ENCODE data around the gene DHRS2. TPM values are rescaled to one million over a fixed set of nuclear protein-coding genes. Genes with fewer than 3 reads are reported as not detected.
A peak's percentile ranks its signal among the peaks of the same experiment; 100 is the strongest.
"Not testable (repeated sequence)": the region's sequence is repeated elsewhere in the genome, so short reads cannot be mapped to it uniquely, and the experiment has no call there.

DHRS2 gene, protein sequence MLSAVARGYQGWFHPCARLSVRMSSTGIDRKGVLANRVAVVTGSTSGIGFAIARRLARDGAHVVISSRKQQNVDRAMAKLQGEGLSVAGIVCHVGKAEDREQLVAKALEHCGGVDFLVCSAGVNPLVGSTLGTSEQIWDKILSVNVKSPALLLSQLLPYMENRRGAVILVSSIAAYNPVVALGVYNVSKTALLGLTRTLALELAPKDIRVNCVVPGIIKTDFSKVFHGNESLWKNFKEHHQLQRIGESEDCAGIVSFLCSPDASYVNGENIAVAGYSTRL
- not detected in 2 replicates for total RNA-seq
- long read RNA-seq, partial matches to known transcripts = 0 of 1 reads
- long read RNA-seq, other reads (novel, unspliced or antisense) = 0 of 1 reads

GRCh38 chr14:23636317-23637211 is at the start of gene DHRS2:
TSS of gene DHRS2 (plus strand) at chr14:23636364. CDS start at chr14:23638865, 2,501 bp downstream.
- DNase-seq (ENCODE audit: extremely low spot score, unreplicated experiment) = no peak
- no peaks in the 10 kb centered on the region for H3K36me3 Mint-ChIP-seq (ENCODE audit: unreplicated experiment)

DNA sequence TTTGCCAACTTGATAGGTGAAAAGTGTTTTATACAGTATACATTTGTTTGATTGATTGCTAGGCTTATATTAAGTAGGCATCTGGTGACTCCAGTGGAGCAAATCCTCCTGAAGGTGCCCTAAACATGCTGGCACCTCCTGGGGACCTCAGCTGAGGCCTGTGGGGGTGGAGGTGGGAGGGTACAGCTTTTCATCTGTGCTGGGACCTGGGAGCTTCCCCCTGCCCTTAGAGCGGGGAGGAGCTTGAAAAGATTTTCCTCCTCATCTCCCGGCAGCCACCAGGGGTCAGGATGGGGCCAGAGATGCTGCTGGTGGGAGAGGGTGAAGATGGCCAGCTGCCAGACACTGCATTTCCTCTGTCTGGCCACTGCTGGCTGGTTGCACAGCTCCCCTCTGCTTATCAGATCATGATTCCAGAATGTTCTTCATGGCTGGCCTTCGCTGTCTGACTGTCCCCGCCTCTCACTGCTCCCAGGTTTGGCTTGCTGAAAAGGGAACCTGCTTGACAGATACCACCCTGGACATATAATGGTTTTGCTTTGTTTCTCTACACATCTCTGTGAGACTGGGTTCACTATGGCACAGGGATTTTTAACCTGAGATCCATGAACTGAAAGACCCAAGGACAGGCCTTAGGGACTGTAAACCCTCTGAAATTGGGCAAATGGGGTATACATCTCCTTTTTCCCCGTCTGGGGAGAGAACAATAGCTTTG is 47.1 kb upstream of the DHRS2 start:
- Mint-ChIP-seq H3K27ac (ENCODE audit: unreplicated experiment) (no peak overlapping the region), H3K27me3 (ENCODE audit: unreplicated experiment) (peaks cover 33% of the 10 kb centered on the region), H3K4me3 (ENCODE audit: unreplicated experiment) (no peak overlapping the region), H3K36me3 (ENCODE audit: unreplicated experiment) (no peaks in the 10 kb centered on the region), H3K9me3 (ENCODE audit: unreplicated experiment) (no peaks in the 10 kb centered on the region), H3K4me1 (ENCODE audit: unreplicated experiment) (peaks cover 2% of the 10 kb centered on the region)
- peak; percentile 80 for TF ChIP-seq CTCF (IDR thresholded peaks at IDR 0.05)
- DNase-seq (ENCODE audit: extremely low spot score, unreplicated experiment) = peak; percentile 95

More at GRCh38 chr14:23636317-23637211, at the start of gene DHRS2:
- Mint-ChIP-seq H3K9me3 (ENCODE audit: unreplicated experiment) (no peaks in the 10 kb centered on the region), H3K4me1 (ENCODE audit: unreplicated experiment) (peaks cover 6% of the 10 kb centered on the region), H3K4me3 (ENCODE audit: unreplicated experiment) (no peak within 1 kb of the TSS), H3K27me3 (ENCODE audit: unreplicated experiment) (peaks cover 17% of the 10 kb centered on the region), H3K27ac (ENCODE audit: unreplicated experiment) (no peak within 1 kb of the TSS)
- TF ChIP-seq CTCF (IDR thresholded peaks at IDR 0.05) = no peak

DNA sequence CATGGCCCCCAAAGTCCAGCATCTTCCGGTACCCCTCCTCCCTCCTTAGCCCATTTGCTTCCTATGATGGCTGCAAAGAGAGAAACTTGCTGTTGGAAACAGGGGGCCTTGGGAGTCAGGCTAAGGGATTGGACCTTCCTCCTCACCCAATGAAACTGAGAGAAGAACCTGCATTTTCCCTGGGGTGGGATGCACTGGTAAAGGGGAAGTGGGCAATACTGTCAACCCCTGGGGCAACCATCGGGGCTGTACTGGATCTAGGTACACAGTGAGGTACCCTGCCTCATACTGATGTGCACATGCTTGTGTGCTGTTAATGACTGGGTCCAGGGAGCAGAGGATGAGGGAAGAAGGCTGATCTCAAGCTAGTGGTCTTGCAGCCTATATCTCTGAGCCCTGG is 46.6 kb upstream of the DHRS2 start:
- H3K4me3 Mint-ChIP-seq (ENCODE audit: unreplicated experiment) = no peak overlapping the region
- no peaks in the 10 kb centered on the region for H3K36me3 Mint-ChIP-seq (ENCODE audit: unreplicated experiment)
- H3K27ac Mint-ChIP-seq (ENCODE audit: unreplicated experiment) = no peak overlapping the region
- no peaks in the 10 kb centered on the region for H3K9me3 Mint-ChIP-seq (ENCODE audit: unreplicated experiment)
- H3K4me1 Mint-ChIP-seq (ENCODE audit: unreplicated experiment) = peaks cover 2% of the 10 kb centered on the region
- H3K27me3 Mint-ChIP-seq (ENCODE audit: unreplicated experiment) = peaks cover 33% of the 10 kb centered on the region
- TF ChIP-seq CTCF (IDR thresholded peaks at IDR 0.05) = no peak
- DNase-seq (ENCODE audit: extremely low spot score, unreplicated experiment) = no peak

DNA sequence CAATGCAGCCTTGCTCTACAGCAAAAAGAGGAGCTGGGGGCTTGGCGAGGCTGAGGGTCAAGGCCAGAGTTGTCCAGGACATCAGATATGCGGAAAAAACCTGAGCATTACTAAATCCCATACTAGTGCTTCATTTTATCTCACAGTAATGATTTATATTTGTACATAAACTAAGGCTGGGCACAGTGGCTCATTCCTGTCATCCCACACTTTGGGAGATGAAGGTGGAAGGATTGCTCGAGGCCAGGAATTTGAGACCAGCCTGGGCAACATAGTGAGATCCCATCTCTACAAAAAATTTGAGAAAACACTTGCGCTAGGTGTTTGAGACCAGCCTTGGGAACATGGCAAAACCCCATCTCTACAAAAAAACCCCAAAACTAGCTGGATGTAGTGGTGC is 46.0 kb upstream of the DHRS2 start:
- no peak for DNase-seq (ENCODE audit: extremely low spot score, unreplicated experiment)
- no peaks in the 10 kb centered on the region for H3K9me3 Mint-ChIP-seq (ENCODE audit: unreplicated experiment)
- no peak overlapping the region for H3K27ac Mint-ChIP-seq (ENCODE audit: unreplicated experiment)
- no peak for TF ChIP-seq CTCF (IDR thresholded peaks at IDR 0.05)
- H3K4me3 Mint-ChIP-seq (ENCODE audit: unreplicated experiment) = no peak overlapping the region
- H3K4me1 Mint-ChIP-seq (ENCODE audit: unreplicated experiment) = peaks cover 2% of the 10 kb centered on the region
- H3K36me3 Mint-ChIP-seq (ENCODE audit: unreplicated experiment) = no peaks in the 10 kb centered on the region
- H3K27me3 Mint-ChIP-seq (ENCODE audit: unreplicated experiment) = peaks cover 33% of the 10 kb centered on the region

GRCh38 chr14:23594191-23594590 is 42.0 kb upstream of the DHRS2 start:
- DNase-seq (ENCODE audit: extremely low spot score, unreplicated experiment); H3K4me1 Mint-ChIP-seq (ENCODE audit: unreplicated experiment); H3K9me3 Mint-ChIP-seq (ENCODE audit: unreplicated experiment); H3K36me3 Mint-ChIP-seq (ENCODE audit: unreplicated experiment); H3K27ac Mint-ChIP-seq (ENCODE audit: unreplicated experiment); H3K4me3 Mint-ChIP-seq (ENCODE audit: unreplicated experiment): not testable (repeated sequence)
- H3K27me3 Mint-ChIP-seq (ENCODE audit: unreplicated experiment) = peaks cover 27% of the 10 kb centered on the region
